Esophagus muscularis mucosa (tissue), 4 donors: ENCODE data around the gene XIRP2. TPM values are rescaled to one million over a fixed set of nuclear protein-coding genes. Genes with fewer than 3 reads are reported as not detected.

Experiments
- DNase-seq: peaks from one replicate; pipeline ENCODE4 v3.0.0-alpha.2; 2017; ENCODE audit errors: extremely low spot score
- H3K27ac ChIP-seq, 4 donors: fragments of 200-600 bp; sonication (generic); replicated peaks in 1 of 4; 1 replicate in 3 of 4; 2 replicates in 1 of 4; pipeline ENCODE4 v1.5.1; 2016 to 2019; ENCODE audit warnings: mild to moderate bottlenecking in 1 of 4
- H3K27me3 ChIP-seq, 4 donors: fragments of 200-600 bp; sonication (generic); one replicate each; pipeline versions ENCODE4 v1.5.1 to v1.6.0; 2016 to 2019
- H3K36me3 ChIP-seq, 4 donors: fragments of 200-600 bp; sonication (generic); one replicate each; pipeline ENCODE4 v1.5.1; 2016 to 2019
- H3K4me1 ChIP-seq, 4 donors: fragments of 200-600 bp; sonication (generic); one replicate each; pipeline ENCODE4 v1.5.1; 2016 to 2019
- H3K4me3 ChIP-seq, 4 donors: fragments of 200-600 bp; sonication (generic); 1 replicate in 2 of 4; 2 replicates in 2 of 4; pipeline ENCODE4 v1.5.1; 2016 to 2019; ENCODE audit warnings: mild to moderate bottlenecking in 4 of 4, moderate library complexity in 1 of 4
- H3K9me3 ChIP-seq, 4 donors: fragments of 200-600 bp; sonication (generic); 1 replicate in 3 of 4; 2 replicates in 1 of 4; pipeline ENCODE4 v1.5.1; 2016 to 2019
- CTCF ChIP-seq, 3 experiments: fragments of 200-600 bp in 2 of 3; fragments of 450-650 bp in 1 of 3; sonication (generic) in 2 of 3; IDR thresholded peaks; one replicate each; pipeline ENCODE4 v1.5.1; 2017 to 2019; ENCODE audit warnings: antibody characterized with exemption in 3 of 3, mild to moderate bottlenecking in 2 of 3, moderate library complexity in 1 of 3
- EP300 ChIP-seq: sonication (generic); formaldehyde crosslinking; IDR thresholded peaks from one replicate; pipeline ENCODE4 v1.6.1; 2017; ENCODE audit warnings: antibody characterized with exemption
- POLR2A ChIP-seq: fragments of 450-650 bp; IDR thresholded peaks from one replicate; pipeline ENCODE4 v1.6.1; 2017; ENCODE audit warnings: antibody characterized with exemption, moderate library complexity, mild to moderate bottlenecking, low read depth
- POLR2AphosphoS5 ChIP-seq, 2 donors: sonication (generic); formaldehyde crosslinking; IDR thresholded peaks; one replicate each; pipeline ENCODE4 v1.6.1; 2017; ENCODE audit warnings: antibody characterized with exemption in 2 of 2
- WGBS: methylation state at CpG from one replicate; pipeline ENCODE4 v1.1.5; 2018; 5-methylcytosine and 5-hydroxymethylcytosine counted together
- intact Hi-C: fragments of 100-400 bp; cut with DNase I; formaldehyde crosslinking; loops from one replicate; pipeline ENCODE4 v1.15.1; 2023
- total RNA-seq, 4 donors: library from RNA; depleted of rRNA; stranded (reverse); fragments of >200 nt; gene quantifications; one replicate each; pipeline versions ENCODE4 v1.1.0 to v1.2.1, GENCODE V29; 2016

Gene XIRP2
- total RNA-seq, 4 donors from 2014 or later, result 0.06 TPM; not detected in 3

- WGBS, result 89% methylated on average over 1 of the region's 1 CpG
- no peaks in the 10 kb centered on the region for H3K9me3 ChIP-seq
Observed at GRCh38 chr2:166944909-166945308, 56.6 kb downstream of the XIRP2 start.

GRCh38 chr2:166957686-166958085 lies 69.4 kb downstream of the XIRP2 start:
- H3K9me3 ChIP-seq, result no peaks in the 10 kb centered on the region
- no peak overlapping the region for H3K27ac ChIP-seq
- TF ChIP-seq POLR2A (no peak), EP300 (no peak), CTCF (IDR thresholded peaks at IDR 0.05) (no peak), POLR2AphosphoS5 (IDR thresholded peaks at IDR 0.05) (no peak)
- H3K36me3 ChIP-seq, result no peaks in the 10 kb centered on the region
- 26% methylated on average over 3 of the region's 3 CpGs for WGBS
- no peak for DNase-seq
- H3K4me3 ChIP-seq, result no peak overlapping the region
- intact Hi-C loops, result no loop called here
- no peaks in the 10 kb centered on the region for H3K27me3 ChIP-seq
- peaks cover 0 to 3% (median 0%) of the 10 kb centered on the region in 4 donors for H3K4me1 ChIP-seq

More at GRCh38 chr2:166944909-166945308, 56.6 kb downstream of the XIRP2 start:
- intact Hi-C loops, result no loop called here
- H3K4me1 ChIP-seq, result no peaks in the 10 kb centered on the region
- no peak overlapping the region for H3K27ac ChIP-seq
- TF ChIP-seq POLR2A (no peak), EP300 (no peak), CTCF (IDR thresholded peaks at IDR 0.05) (no peak)
- DNase-seq, result no peak
- no peaks in the 10 kb centered on the region for H3K36me3 ChIP-seq
- H3K27me3 ChIP-seq, result no peaks in the 10 kb centered on the region
- H3K4me3 ChIP-seq, result no peak overlapping the region

GRCh38 chr2:166958986-166959481 lies 70.8 kb downstream of the XIRP2 start:
- no peak for DNase-seq
- 69% methylated on average over 4 of the region's 4 CpGs for WGBS
- intact Hi-C loops, result no loop called here
- Histone ChIP-seq H3K27ac (no peak overlapping the region), H3K9me3 (no peaks in the 10 kb centered on the region), H3K36me3 (no peaks in the 10 kb centered on the region), H3K27me3 (no peaks in the 10 kb centered on the region), H3K4me1 (peaks cover 0 to 3% (median 0%) of the 10 kb centered on the region in 4 donors), H3K4me3 (no peak overlapping the region)
- TF ChIP-seq CTCF (IDR thresholded peaks at IDR 0.05) (no peak), EP300 (no peak), POLR2A (no peak), POLR2AphosphoS5 (IDR thresholded peaks at IDR 0.05) (no peak)

- intact Hi-C loops, result no loop called here
- Histone ChIP-seq H3K27ac (no peak overlapping the region), H3K36me3 (no peaks in the 10 kb centered on the region), H3K4me1 (peaks cover 0 to 3% (median 0%) of the 10 kb centered on the region in 4 donors), H3K9me3 (no peaks in the 10 kb centered on the region), H3K4me3 (no peak overlapping the region), H3K27me3 (no peaks in the 10 kb centered on the region)
- no peak for DNase-seq
- 34% methylated on average over 1 of the region's 1 CpG for WGBS
- no peak for TF ChIP-seq CTCF (IDR thresholded peaks at IDR 0.05)
- TF ChIP-seq POLR2A, result no peak
- no peak for TF ChIP-seq POLR2AphosphoS5 (IDR thresholded peaks at IDR 0.05)
- no peak for TF ChIP-seq EP300
Observed at GRCh38 chr2:166959556-166959955, 71.3 kb downstream of the XIRP2 start.

GRCh38 chr2:166960702-166961270 lies 72.5 kb downstream of the XIRP2 start:
- intact Hi-C loops, result no loop called here
- Histone ChIP-seq H3K27ac (no peak overlapping the region), H3K4me3 (no peak overlapping the region), H3K9me3 (no peaks in the 10 kb centered on the region), H3K27me3 (no peaks in the 10 kb centered on the region), H3K36me3 (no peaks in the 10 kb centered on the region), H3K4me1 (peaks cover 0 to 3% (median 0%) of the 10 kb centered on the region in 4 donors)
- 68% methylated on average over 2 of the region's 2 CpGs for WGBS
- no peak for DNase-seq
- no peak for TF ChIP-seq POLR2AphosphoS5 (IDR thresholded peaks at IDR 0.05)
- TF ChIP-seq POLR2A, result no peak
- no peak for TF ChIP-seq EP300
- TF ChIP-seq CTCF (IDR thresholded peaks at IDR 0.05), result no peak
